ENCODE data around the gene LYPD3. TPM values are rescaled to one million over a fixed set of nuclear protein-coding genes. Genes with fewer than 3 reads are reported as not detected.

LYPD3 gene
- polyA plus RNA-seq, 1 of the 3 experiments (the other 2 are of a cell fraction): 4.2 TPM

GRCh38 chr19:43416951-43417623 lies 48.3 kb downstream of the LYPD3 start:
- Histone ChIP-seq H3K9me3 (no peaks in the 10 kb centered on the region), H3K36me3 (replicated peaks in 1 of 2; ENCODE audit: control insufficient read depth in 1 of 2, insufficient read depth in 2 of 2, low read length in 1 of 2) (no peaks in the 10 kb centered on the region), H3K27me3 (ENCODE audit: insufficient read depth) (peaks cover 23% of the 10 kb centered on the region; the same call in 1 of the 2 replicates), H3K4me1 (ENCODE audit: control insufficient read depth in 1 of 2, insufficient read depth in 2 of 2, low read depth in 1 of 2, low read length in 1 of 2) (no peaks in the 10 kb centered on the region), H3K9me2 (no peaks in the 10 kb centered on the region), H3K9ac (no peak overlapping the region), H3K4me2 (no peak overlapping the region), H3K79me2 (ENCODE audit: insufficient read depth) (no peaks in the 10 kb centered on the region), H3F3A (replicated peaks; ENCODE audit: insufficient read depth) (no peaks in the 10 kb centered on the region), H3K4me3 (ENCODE audit: low read depth in 2 of 2, low read length in 1 of 2) (no peak overlapping the region), H2AFZ (ENCODE audit: low read depth) (no peak overlapping the region), H3K27ac (ENCODE audit: low read depth in 2 of 2, low read length in 1 of 2) (no peak overlapping the region), H4K20me1 (ENCODE audit: insufficient read depth) (no peaks in the 10 kb centered on the region)
- 29% methylated on average over 4 of the region's 4 CpGs for WGBS (ENCODE audit: low lambda C conversion rate)
- no peak for DNase-seq
- ChIA-PET POLR2A (no interaction called here), CTCF (interaction anchor here (1.0 to 1.3 kb wide), 3 partner anchors 10 to 16 kb away, joined by 3 to 4 read pairs (median 4); no protein-coding TSS in a partner anchor)
- TF ChIP-seq TCF12 (IDR thresholded peaks at IDR 0.05): no peak
- TF ChIP-seq RFX5 (IDR thresholded peaks at IDR 0.05; ENCODE audit: low read length): no peak
- TF ChIP-seq TAF1 (IDR thresholded peaks at IDR 0.05; ENCODE audit: borderline replicate concordance, low read depth, low read length): no peak
- no peak for TF ChIP-seq POLR2AphosphoS5 (IDR thresholded peaks at IDR 0.05; ENCODE audit: low read depth, low read length)
- TF ChIP-seq SIN3A (IDR thresholded peaks at IDR 0.05; ENCODE audit: borderline replicate concordance, low read depth, low read length): no peak
- TF ChIP-seq EZH2phosphoT487 (IDR thresholded peaks at IDR 0.05; ENCODE audit: borderline replicate concordance, low read depth): no peak
- TF ChIP-seq SMC3 (IDR thresholded peaks at IDR 0.05; ENCODE audit: low read depth, low read length): no peak
- TF ChIP-seq TEAD4 (IDR thresholded peaks at IDR 0.05; ENCODE audit: borderline replicate concordance, insufficient read depth): no peak
- no peak for TF ChIP-seq ZBTB33 (IDR thresholded peaks at IDR 0.05; ENCODE audit: borderline replicate concordance, low read depth)
- no peak for TF ChIP-seq RAD21 (IDR thresholded peaks at IDR 0.05; ENCODE audit: low read length)

GRCh38 chr19:43414554-43414953 lies 50.9 kb downstream of the LYPD3 start, which contains the start of gene TEX101:
Gene TEX101, plus strand, starts transcription at chr19:43414890. Its CDS starts 1,030 bp downstream, at chr19:43415920.
- Histone ChIP-seq H3K36me3 (replicated peaks in 1 of 2; ENCODE audit: control insufficient read depth in 1 of 2, insufficient read depth in 2 of 2, low read length in 1 of 2) (no peaks in the 10 kb centered on the region), H2AFZ (ENCODE audit: low read depth) (no peak within 1 kb of the TSS), H3K4me2 (no peak within 1 kb of the TSS), H3K27ac (ENCODE audit: low read depth in 2 of 2, low read length in 1 of 2) (no peak within 1 kb of the TSS), H3K4me3 (ENCODE audit: low read depth in 2 of 2, low read length in 1 of 2) (no peak within 1 kb of the TSS), H3K27me3 (ENCODE audit: insufficient read depth) (peaks cover 9% of the 10 kb centered on the region), H3K9me3 (no peaks in the 10 kb centered on the region), H3K9ac (no peak within 1 kb of the TSS), H3K79me2 (ENCODE audit: insufficient read depth) (no peaks in the 10 kb centered on the region), H4K20me1 (ENCODE audit: insufficient read depth) (no peaks in the 10 kb centered on the region), H3K4me1 (ENCODE audit: control insufficient read depth in 1 of 2, insufficient read depth in 2 of 2, low read depth in 1 of 2, low read length in 1 of 2) (no peaks in the 10 kb centered on the region), H3F3A (replicated peaks; ENCODE audit: insufficient read depth) (no peaks in the 10 kb centered on the region), H3K9me2 (no peaks in the 10 kb centered on the region)
- no peak for DNase-seq
- no peak for TF ChIP-seq IRF3 (IDR thresholded peaks at IDR 0.05; ENCODE audit: low read depth, low read length)
- no peak for TF ChIP-seq USF1 (IDR thresholded peaks at IDR 0.05; ENCODE audit: borderline replicate concordance, low read depth)
- no peak for TF ChIP-seq FOXJ3 (CRISPR knock-in tag; IDR thresholded peaks at IDR 0.05)
- TF ChIP-seq RXRA (IDR thresholded peaks at IDR 0.05; ENCODE audit: borderline replicate concordance, low read depth): no peak
- TF ChIP-seq MXI1 (IDR thresholded peaks at IDR 0.05; ENCODE audit: low read depth, low read length): no peak
- no peak for TF ChIP-seq USF2 (IDR thresholded peaks at IDR 0.05; ENCODE audit: borderline replicate concordance, low read depth, low read length)
- no peak for TF ChIP-seq EP300 (IDR thresholded peaks at IDR 0.05; ENCODE audit: borderline replicate concordance in 1 of 2, low read depth in 1 of 2, low read length in 1 of 2)
- TF ChIP-seq SIN3A (IDR thresholded peaks at IDR 0.05; ENCODE audit: borderline replicate concordance, low read depth, low read length): no peak
- no peak for TF ChIP-seq PBX3 (IDR thresholded peaks at IDR 0.05)
- TF ChIP-seq RFX5 (IDR thresholded peaks at IDR 0.05; ENCODE audit: low read length): no peak
- no peak for TF ChIP-seq NRF1 (IDR thresholded peaks at IDR 0.05; ENCODE audit: low read depth, low read length)
- WGBS (ENCODE audit: low lambda C conversion rate): 44% methylated on average over 21 of the region's 21 CpGs
- POLR2A ChIA-PET: no interaction called here
- CTCF ChIA-PET: no interaction called here

Data from SK-N-SH (cell line).